ENCODE results near the gene CNST.
"Not testable (repeated sequence)": the region's sequence is repeated elsewhere in the genome, so short reads cannot be mapped to it uniquely, and the experiment has no call there.

Gene CNST

GRCh38 chr1:246587032-246587431, 20.8 kb downstream of the CNST start:
- no peak for DNase-seq (ENCODE audit: low read depth in 2 of 2)

- DNase-seq (ENCODE audit: low read depth in 2 of 2): no peak
Measured at GRCh38 chr1:246587606-246588005, 21.4 kb downstream of the CNST start.

- DNase-seq (ENCODE audit: low read depth in 2 of 2): no peak
Measured at GRCh38 chr1:246588159-246588721, 22.0 kb downstream of the CNST start.

DNA sequence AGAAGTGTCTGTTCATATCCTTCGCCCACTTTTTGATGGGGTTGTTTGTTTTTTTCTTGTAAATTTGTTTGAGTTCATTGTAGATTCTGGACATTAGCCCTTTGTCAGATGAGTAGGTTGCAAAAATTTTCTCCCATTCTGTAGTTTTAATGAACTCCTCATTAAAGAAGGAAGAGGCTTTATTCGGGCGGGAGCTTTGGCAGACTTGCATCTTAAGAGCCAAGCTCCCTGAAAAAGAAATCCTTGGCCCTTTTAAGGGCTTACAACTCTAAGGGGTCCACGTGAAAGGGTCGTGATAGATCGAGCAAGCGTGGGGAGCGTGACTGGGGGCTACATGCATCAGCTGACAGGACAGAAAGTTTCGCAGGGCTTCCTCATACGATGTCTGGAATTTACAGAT, 23.7 kb downstream of the CNST start:
- DNase-seq (ENCODE audit: low read depth in 2 of 2): not testable (repeated sequence)

DNA sequence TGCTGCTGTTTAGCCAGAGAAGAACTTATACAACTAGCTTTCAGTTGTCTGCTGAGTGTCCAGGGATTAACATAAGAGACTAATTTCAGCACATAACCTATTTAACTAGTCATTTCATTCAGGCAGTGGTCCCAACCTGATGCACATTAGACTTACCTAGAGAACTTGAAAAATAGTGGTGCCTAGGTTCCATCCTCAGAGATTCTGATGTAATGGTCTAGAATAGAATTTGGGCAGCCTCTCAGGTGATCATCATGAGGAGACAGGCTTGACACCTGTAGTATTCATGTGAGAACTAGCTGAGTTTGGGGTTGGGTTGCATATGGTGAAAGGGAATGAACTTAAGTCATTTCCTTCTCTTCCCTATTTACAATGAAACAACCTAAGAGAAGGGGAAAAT, 24.8 kb downstream of the CNST start:
- no peak for DNase-seq (ENCODE audit: low read depth in 2 of 2)

- DNase-seq (ENCODE audit: low read depth in 2 of 2): no peak
Measured at GRCh38 chr1:246591504-246591903, 25.2 kb downstream of the CNST start.

DNA sequence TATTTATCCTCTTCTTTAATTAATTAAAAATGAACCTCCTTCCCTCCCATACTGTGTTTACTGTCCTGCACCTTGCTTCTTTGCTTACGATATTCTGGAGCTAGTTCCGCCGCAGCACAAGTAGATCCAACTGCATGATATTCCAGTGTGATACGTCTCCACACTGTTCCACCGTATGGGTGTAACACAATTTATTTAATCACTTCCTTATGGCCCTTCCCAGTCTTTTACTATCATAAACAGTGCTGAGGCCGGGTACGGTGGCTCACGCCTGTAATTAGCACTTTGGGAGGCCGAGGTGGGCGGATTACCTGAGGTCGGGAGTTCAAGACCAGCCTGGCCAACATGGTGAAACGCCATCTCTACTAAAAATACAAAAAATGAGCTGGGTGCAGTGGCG, 25.7 kb downstream of the CNST start:
- no peak for DNase-seq (ENCODE audit: low read depth in 2 of 2)

- DNase-seq (ENCODE audit: low read depth in 2 of 2): no peak
Measured at GRCh38 chr1:246592695-246593094, 26.4 kb downstream of the CNST start.

DNA sequence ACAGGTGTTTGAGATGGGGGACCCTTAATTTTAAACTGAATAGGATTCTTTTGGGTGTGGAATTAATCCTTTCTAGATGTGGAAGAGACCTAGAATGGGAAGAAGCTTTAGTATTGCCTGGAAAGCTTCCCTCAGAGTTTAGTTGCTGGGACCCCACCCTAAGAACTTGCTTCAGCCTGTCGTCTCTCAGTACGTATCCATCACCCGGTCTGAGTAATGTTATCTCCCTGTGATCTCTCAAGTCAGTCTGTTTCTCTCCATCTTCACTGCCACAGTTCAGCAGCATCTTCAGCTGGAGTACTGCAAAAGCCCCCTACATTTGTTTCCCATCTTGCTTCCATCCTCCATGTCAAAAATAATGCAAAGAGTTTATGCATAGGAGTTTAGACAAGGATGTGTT, 28.9 kb downstream of the CNST start:
- DNase-seq (ENCODE audit: low read depth in 2 of 2): no peak

- DNase-seq (ENCODE audit: low read depth in 2 of 2): no peak
Measured at GRCh38 chr1:246597340-246597739, 31.1 kb downstream of the CNST start.

DNA sequence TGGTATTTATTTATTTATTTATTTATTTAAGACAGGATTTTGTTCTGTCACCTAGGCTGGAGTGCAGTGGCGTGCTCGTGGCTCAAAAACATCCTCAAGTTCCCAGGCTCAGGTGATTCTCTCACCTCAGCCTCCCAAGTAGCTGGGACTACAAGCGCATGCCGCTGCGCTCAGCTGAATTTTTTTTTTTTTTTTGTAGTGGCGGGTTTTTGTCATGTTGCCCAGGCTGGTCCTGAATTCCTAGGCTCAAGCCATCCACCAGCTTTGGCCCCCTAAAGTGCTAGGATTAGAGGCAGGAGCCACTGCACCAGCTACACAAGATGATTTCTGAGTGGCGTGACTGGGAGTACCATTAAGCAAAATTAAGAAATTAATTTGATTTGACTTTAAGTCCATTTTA, 31.7 kb downstream of the CNST start:
- no peak for DNase-seq (ENCODE audit: low read depth in 2 of 2)

- DNase-seq (ENCODE audit: low read depth in 2 of 2): no peak
Measured at GRCh38 chr1:246599315-246599714, 33.1 kb downstream of the CNST start.

DNA sequence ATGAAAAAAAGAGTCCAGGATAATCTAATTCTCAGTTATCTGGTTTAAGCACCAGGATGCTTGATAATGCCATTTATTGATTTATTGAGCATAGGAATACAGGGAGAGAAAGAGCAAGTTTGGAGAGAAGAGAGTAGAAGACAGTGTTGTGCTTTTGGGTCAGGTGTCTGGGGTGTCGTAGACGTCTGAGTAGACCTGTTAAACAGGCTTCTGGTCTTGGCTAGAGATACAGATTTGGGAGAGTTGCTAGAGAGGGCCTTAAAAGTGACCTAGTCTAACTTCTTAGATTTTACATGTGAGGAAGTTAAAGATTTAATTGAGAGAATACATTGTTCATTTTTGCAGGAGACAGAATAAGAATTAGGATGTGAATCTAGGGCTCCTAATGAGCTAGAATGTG, 34.3 kb downstream of the CNST start:
- no peak for DNase-seq (ENCODE audit: low read depth in 2 of 2)

- DNase-seq (ENCODE audit: low read depth in 2 of 2): no peak
Measured at GRCh38 chr1:246602194-246602593, 35.9 kb downstream of the CNST start.

GRCh38 chr1:246605231-246605630, 39.0 kb downstream of the CNST start:
- DNase-seq (ENCODE audit: low read depth in 2 of 2): not testable (repeated sequence)

- DNase-seq (ENCODE audit: low read depth in 2 of 2): no peak
Measured at GRCh38 chr1:246607462-246607861, 41.2 kb downstream of the CNST start.

DNA sequence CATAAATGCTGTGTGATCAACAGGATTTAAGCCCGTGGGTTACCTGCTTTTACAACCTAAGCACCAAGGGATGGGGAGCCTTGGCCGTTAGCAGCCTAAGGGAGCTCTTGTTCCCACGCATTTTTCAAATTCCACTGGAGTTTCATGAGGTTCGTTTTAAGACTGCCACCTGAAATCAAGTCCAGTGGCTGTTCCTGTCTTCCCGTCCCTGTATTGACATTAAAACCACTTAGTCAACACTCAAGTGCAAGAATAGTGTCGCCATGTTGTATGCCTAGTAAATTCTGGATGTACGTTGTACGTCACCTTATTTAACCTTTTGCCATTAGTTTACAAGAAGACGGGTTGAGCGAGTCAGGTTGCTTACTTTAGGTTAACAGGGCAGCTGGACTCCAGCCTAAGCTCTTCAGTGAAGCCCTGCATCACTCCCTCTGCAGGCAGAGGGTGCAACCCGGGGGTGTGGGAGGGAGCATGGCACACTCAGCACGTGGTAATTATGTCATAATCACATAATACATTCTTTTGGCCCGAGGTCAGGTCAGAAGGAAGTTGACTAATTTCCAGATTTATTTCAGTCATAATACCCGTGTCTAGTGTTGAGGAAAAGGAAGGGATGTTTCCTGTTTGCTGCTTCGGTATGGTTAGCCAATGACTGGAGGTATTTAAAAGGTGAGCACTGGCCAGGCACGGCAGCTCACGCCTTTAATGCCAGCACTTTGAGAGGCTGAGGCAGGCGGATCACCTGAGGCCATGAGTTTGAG, 42.5 kb downstream of the CNST start:
- DNase-seq (ENCODE audit: low read depth in 2 of 2): peak in 1 of 2 donors; percentile 15

DNA sequence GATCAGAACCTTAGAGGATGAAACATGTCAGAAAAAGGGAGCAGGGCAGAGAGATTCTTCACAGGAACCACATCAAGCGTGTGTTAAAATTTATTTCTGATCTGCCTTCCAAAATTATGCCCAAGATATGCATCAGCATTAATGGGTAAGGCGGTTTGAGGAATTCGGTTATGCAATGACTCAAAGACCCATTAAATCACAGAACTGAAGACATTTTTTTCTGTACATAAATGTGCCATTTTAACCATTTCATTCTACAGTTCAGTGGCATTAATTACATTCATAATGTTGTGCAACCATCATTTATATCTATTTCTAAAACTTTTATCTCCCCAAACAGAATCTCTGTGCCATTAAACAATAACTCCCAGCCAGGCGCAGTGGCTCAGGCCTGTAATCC, 43.4 kb downstream of the CNST start:
- no peak for DNase-seq (ENCODE audit: low read depth in 2 of 2)

GRCh38 chr1:246613096-246613758, 47.0 kb downstream of the CNST start:
- DNase-seq (ENCODE audit: low read depth in 2 of 2): no peak

DNA sequence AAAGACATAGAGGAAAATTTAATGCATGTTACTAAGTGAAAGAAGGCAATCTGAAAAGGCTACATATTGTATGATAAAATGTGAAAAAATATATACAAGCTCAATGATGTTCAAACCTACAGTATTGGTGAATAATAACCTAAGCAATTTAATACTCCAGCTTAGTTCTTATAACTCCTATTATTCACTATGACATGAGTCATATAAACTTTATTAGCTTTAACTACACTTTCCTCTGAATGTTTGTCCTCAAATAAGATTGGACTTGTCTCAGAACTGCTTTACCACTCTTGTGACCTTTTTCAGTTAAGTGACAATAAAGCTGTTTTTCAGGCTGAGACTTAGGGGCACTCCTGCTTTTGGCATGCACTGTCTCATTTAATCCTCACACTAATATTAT, 50.9 kb downstream of the CNST start:
- no peak for DNase-seq (ENCODE audit: low read depth in 2 of 2)

DNA sequence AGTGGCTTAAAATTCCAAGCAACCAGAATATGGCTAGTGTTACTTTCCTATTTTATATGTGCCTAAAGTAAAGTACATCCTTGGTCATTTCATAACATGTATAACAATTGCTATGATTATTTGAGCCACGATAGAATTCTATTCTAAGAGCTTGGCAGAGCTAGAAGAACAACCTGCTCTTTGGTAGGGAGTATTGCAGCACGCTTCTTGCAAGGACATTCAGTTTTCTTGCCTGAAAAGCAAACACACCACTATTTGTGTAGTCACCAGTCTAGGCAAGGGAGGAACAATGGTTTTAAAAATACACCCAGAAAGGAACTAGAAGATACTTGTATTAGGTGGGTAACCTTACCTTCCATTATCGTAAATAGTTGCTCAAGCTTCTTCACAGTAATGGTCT, 51.5 kb downstream of the CNST start:
- DNase-seq (ENCODE audit: low read depth in 2 of 2): no peak

DNA sequence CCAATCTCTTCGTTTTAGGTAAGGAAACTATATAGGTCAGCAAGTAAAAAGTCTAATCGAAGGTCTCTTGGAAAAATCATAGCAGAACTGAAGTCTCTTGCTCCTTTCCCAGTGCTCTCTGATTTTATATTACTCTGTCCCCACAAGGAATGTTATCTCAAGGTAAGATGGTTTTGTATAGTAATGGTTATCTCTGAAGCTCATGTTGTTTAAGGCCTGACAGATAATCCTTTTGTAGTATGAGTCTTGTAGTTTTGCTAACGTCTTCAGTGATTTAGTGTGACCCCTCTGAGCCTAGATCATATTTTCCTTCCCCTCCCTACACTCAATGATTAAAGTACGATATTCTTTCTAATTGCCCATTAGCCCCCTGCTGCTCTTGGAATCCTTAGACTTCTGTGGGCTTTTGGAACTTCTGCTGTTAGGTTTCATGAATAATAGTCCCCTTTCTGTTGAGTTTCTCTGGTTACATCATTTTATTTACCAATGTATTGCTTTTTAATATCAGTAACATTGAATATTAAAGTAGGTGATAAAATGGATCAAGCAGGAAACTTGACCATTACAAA, 52.1 kb downstream of the CNST start:
- DNase-seq (ENCODE audit: low read depth in 2 of 2): no peak

Measured in stimulated activated CD8-positive, alpha-beta memory T cell treated with anti-CD3 and anti-CD28 coated beads, Interleukin-7, amount 100 ng/mL, for 4 hours (primary cell).